ENCODE results near the gene NUAK2. TPM values are rescaled to one million over a fixed set of nuclear protein-coding genes. Genes with fewer than 3 reads are reported as not detected.

Gene NUAK2
- total and polyA plus RNA-seq, 2 of the 8 experiments (the other 6 are each of a cell fraction or from before 2014, with no cell fraction given), result 9.4 to 12.9 TPM

- Histone ChIP-seq H4K20me1 (replicated peaks in 1 of 2; ENCODE audit: control insufficient read depth in 1 of 2, insufficient read depth in 2 of 2, low read length in 2 of 2) (no peaks in the 10 kb centered on the region), H2AK5ac (ENCODE audit: low read depth, low read length) (no peak overlapping the region), H4K91ac (replicated peaks; ENCODE audit: insufficient read length, low read length) (peak overlapping the region; percentile 36), H3K4me2 (ENCODE audit: insufficient read depth in 1 of 2, low read depth in 2 of 2, low read length in 2 of 2) (no peak overlapping the region), H3K9ac (replicated peaks in 1 of 4; ENCODE audit: extremely low read depth in 1 of 4, low read depth in 3 of 4, low read length in 3 of 4) (no peak overlapping the region), H3K9me3 (ENCODE audit: insufficient read depth in 2 of 2, low read depth in 1 of 2, low read length in 1 of 2) (peaks cover 0 to 4% of the 10 kb centered on the region in 2 experiments; a peak in 1 of 4 replicates), H2BK20ac (ENCODE audit: low read length) (no peak overlapping the region), H2BK12ac (ENCODE audit: low read depth, low read length) (peak overlapping the region; percentile 90; the same call in 1 of the 2 replicates), H3K23me2 (ENCODE audit: low read depth, low read length) (peaks cover 9% of the 10 kb centered on the region; the same call in 1 of the 2 replicates), H2BK120ac (replicated peaks; ENCODE audit: low read depth, low read length) (no peak overlapping the region), H2BK15ac (ENCODE audit: low read length) (0 out of 2 replicates have a peak overlapping the region, but pooled peaks have one; percentile 40), H3K4ac (replicated peaks; ENCODE audit: insufficient read length, low read depth, low read length) (no peak overlapping the region), H3K23ac (ENCODE audit: insufficient read length) (no peak overlapping the region), H2AFZ (ENCODE audit: low read length) (no peak overlapping the region), H3K79me1 (ENCODE audit: low read depth, low read length) (no peaks in the 10 kb centered on the region), H3K18ac (ENCODE audit: extremely low read depth, low read length) (no peak overlapping the region), H3K36me3 (ENCODE audit: control insufficient read depth in 2 of 4, insufficient read depth in 4 of 4, low read length in 3 of 4) (no peaks in the 10 kb centered on the region), H3K79me2 (ENCODE audit: control insufficient read depth in 1 of 2, insufficient read depth in 2 of 2, low read length in 2 of 2) (no peaks in the 10 kb centered on the region), H3K4me1 (replicated peaks in 1 of 4; ENCODE audit: control insufficient read depth in 3 of 4, insufficient read depth in 4 of 4, low read length in 3 of 4) (peaks cover 0 to 9% (median 3%) of the 10 kb centered on the region in 4 experiments; a peak in 6 of 7 replicates), H4K8ac (ENCODE audit: extremely low read depth, insufficient read depth, low read length) (no peak overlapping the region), H3K4me3 (ENCODE audit: extremely low read depth in 1 of 4, insufficient read depth in 2 of 4, low read depth in 3 of 4, low read length in 4 of 4) (no peak overlapping the region), H3K27me3 (replicated peaks in 1 of 4; ENCODE audit: control insufficient read depth in 3 of 4, extremely low read depth in 1 of 4, insufficient read depth in 3 of 4, low read length in 3 of 4) (peaks cover 11 to 28% (median 27%) of the 10 kb centered on the region in 4 experiments), H3K14ac (ENCODE audit: insufficient read length) (no peak overlapping the region), H4K5ac (ENCODE audit: insufficient read length, low read depth, low read length) (no peak overlapping the region), H3K56ac (replicated peaks; ENCODE audit: insufficient read length, low read depth, low read length) (no peak overlapping the region), H3K27ac (ENCODE audit: low read depth, low read length) (no peak overlapping the region), H2BK5ac (ENCODE audit: low read depth, low read length) (no peak overlapping the region)
- no peak for TF ChIP-seq RFX5 (IDR thresholded peaks at IDR 0.05; ENCODE audit: borderline replicate concordance, low read depth, low read length)
- no peak for TF ChIP-seq JUND (IDR thresholded peaks at IDR 0.05; ENCODE audit: low read length)
- no peak for TF ChIP-seq ZNF274 (IDR thresholded peaks at IDR 0.05; ENCODE audit: borderline replicate concordance, extremely low read depth, low read length)
- TF ChIP-seq YY1 (IDR thresholded peaks at IDR 0.05; ENCODE audit: low read depth, low read length), result no peak
- TF ChIP-seq SIRT6 (IDR thresholded peaks at IDR 0.05; ENCODE audit: low read length), result no peak
- no peak for TF ChIP-seq SP4 (IDR thresholded peaks at IDR 0.05; ENCODE audit: low read length)
- TF ChIP-seq BCL11A (IDR thresholded peaks at IDR 0.05; ENCODE audit: low read depth in 2 of 2, low read length in 2 of 2), result no peak
- TF ChIP-seq ASH2L (IDR thresholded peaks at IDR 0.05; ENCODE audit: low read length), result no peak
- no peak for TF ChIP-seq EP300 (IDR thresholded peaks at IDR 0.05; ENCODE audit: borderline replicate concordance in 1 of 2, low read depth in 2 of 2, low read length in 2 of 2)
- TF ChIP-seq SP1 (IDR thresholded peaks at IDR 0.05; ENCODE audit: low read depth, low read length), result no peak
- no peak for TF ChIP-seq NRF1 (IDR thresholded peaks at IDR 0.05; ENCODE audit: low read depth, low read length)
- no peak for TF ChIP-seq EGR1 (IDR thresholded peaks at IDR 0.05; ENCODE audit: borderline replicate concordance, low read depth, low read length)
- no peak for FAIRE-seq
- 86% methylated on average over 4 of the region's 4 CpGs; no CpG with 5 or more reads in 1 of the 2 experiments for WGBS, 2 experiments (ENCODE audit: extremely low coverage in 1 of 2, insufficient coverage in 1 of 2, insufficient read length in 1 of 2, insufficient replicate concordance in 2 of 2, low coverage in 1 of 2, low lambda C conversion rate in 2 of 2, missing lambda C conversion rate in 1 of 2)
- POLR2A ChIA-PET (ENCODE audit: partially characterized antibody), result interaction anchor here (0.7 kb wide), 1 partner anchor 15 kb away, joined by 3 read pairs; no protein-coding TSS in a partner anchor
- DNase-seq (ENCODE audit: low read depth in 1 of 2, low spot score in 2 of 2), result no peak
- CTCF ChIA-PET (ENCODE audit: partially characterized antibody), result interaction anchor here (0.8 to 67.1 kb wide), 15 partner anchors 9 to 193 kb away, joined by 3 to 2424 read pairs (median 4); no protein-coding TSS in a partner anchor
Measured at GRCh38 chr1:205339717-205340116, 18.2 kb upstream of the NUAK2 start.
